K562 (cell line): ENCODE results near the gene AAGAB. TPM values are rescaled to one million over a fixed set of nuclear protein-coding genes. Genes with fewer than 3 reads are reported as not detected.

Experiments
- BMI1 ChIP-seq: fragments of 150-350 bp; IDR thresholded peaks from 2 replicates; pipeline ENCODE4 v1.6.1; 2014; ENCODE audit warnings: low read length
- GABPB2 ChIP-seq: fragments of 250-450 bp; sonication (Bioruptor Pico); conservative IDR thresholded peaks from 2 replicates; pipeline ENCODE4 v1.5.1; 2021; ENCODE audit warnings: mild to moderate bottlenecking
- HIVEP1 ChIP-seq: fragments of 250-450 bp; sonication (Bioruptor Pico); IDR thresholded peaks from 2 replicates; pipeline ENCODE4 v1.4.0; 2020; ENCODE audit warnings: mild to moderate bottlenecking
- MBD1 ChIP-seq: fragments of 250-450 bp; sonication (Bioruptor Pico); IDR thresholded peaks from 2 replicates; pipeline ENCODE4 v1.8.0; 2022; ENCODE audit warnings: inconsistent platforms
- MNT ChIP-seq, 2 experiments: fragments of 450-650 bp; conservative IDR thresholded peaks; 2 replicates each; pipeline ENCODE4 v1.6.1; 2017; ENCODE audit warnings: mild to moderate bottlenecking in 2 of 2, moderate library complexity in 2 of 2
- POLR2AphosphoS2 ChIP-seq: IDR thresholded peaks from 2 replicates; pipeline ENCODE4 v1.6.1; 2012; ENCODE audit warnings: low read length, improper control_type of control experiment
- POLR2AphosphoS5 ChIP-seq: IDR thresholded peaks from 2 replicates; pipeline ENCODE4 v1.6.1; 2011; ENCODE audit warnings: mild to moderate bottlenecking, low read depth, low read length, moderate library complexity; ENCODE audit not compliant: control insufficient read depth, insufficient read depth
- SIN3B ChIP-seq: fragments of 450-650 bp; IDR thresholded peaks from 2 replicates; pipeline ENCODE4 v1.6.1; 2017; ENCODE audit warnings: low read depth, mild to moderate bottlenecking, moderate library complexity
- SREBF2 ChIP-seq: sonication (generic); formaldehyde crosslinking; IDR thresholded peaks from 2 replicates; pipeline ENCODE4 v1.4.0; 2020; ENCODE audit warnings: mild to moderate bottlenecking, missing genetic modification reagents
- TAL1 ChIP-seq: fragments of 450-650 bp; IDR thresholded peaks from 2 replicates; pipeline ENCODE4 v1.6.1; 2016; ENCODE audit warnings: mild to moderate bottlenecking
- TCF7 ChIP-seq: sonication (generic); IDR thresholded peaks from 2 replicates; pipeline ENCODE4 v1.6.1; 2016; ENCODE audit warnings: antibody characterized with exemption, borderline replicate concordance
- VEZF1 ChIP-seq: fragments of 200-800 bp; sonication (Bioruptor generic); IDR thresholded peaks from 2 replicates; pipeline ENCODE4 v1.6.1; 2017; ENCODE audit warnings: missing genetic modification characterization, missing compliant biosample characterization
- ZBTB11 ChIP-seq, 3 experiments: fragments of 200-800 bp in 1 of 3; fragments of 250-450 bp in 1 of 3; fragments of 450-650 bp in 1 of 3; sonication (Bioruptor Pico) in 1 of 3; sonication (Bioruptor generic) in 1 of 3; formaldehyde crosslinking in 1 of 3; IDR thresholded peaks; 2 replicates each; pipeline versions ENCODE4 v1.6.1 to v1.8.0; 2016 to 2022; ENCODE audit warnings: mild to moderate bottlenecking in 2 of 3, missing genetic modification characterization in 2 of 3, missing compliant biosample characterization in 1 of 3, moderate library complexity in 1 of 3
- ZBTB2 ChIP-seq: fragments of 450-650 bp; IDR thresholded peaks from 2 replicates; pipeline ENCODE4 v1.6.1; 2016; ENCODE audit warnings: antibody characterized with exemption
- ZFPM2 ChIP-seq: fragments of 250-450 bp; sonication (Bioruptor Pico); IDR thresholded peaks from 2 replicates; pipeline ENCODE4 v1.5.1; 2022; ENCODE audit warnings: mild to moderate bottlenecking
- ZNF316 ChIP-seq: fragments of 450-650 bp; IDR thresholded peaks from 2 replicates; pipeline ENCODE4 v1.6.1; 2016
- ZNF384 ChIP-seq: IDR thresholded peaks from 2 replicates; pipeline ENCODE4 v1.6.1; 2012; ENCODE audit warnings: low read depth, low read length, improper control_type of control experiment
- ZNF644 ChIP-seq: fragments of 200-800 bp; sonication (Bioruptor generic); IDR thresholded peaks from 2 replicates; pipeline ENCODE4 v1.6.1; 2016; ENCODE audit warnings: low read depth, missing genetic modification characterization, missing compliant biosample characterization
- ZNF766 ChIP-seq: fragments of 200-800 bp; sonication (Bioruptor generic); conservative IDR thresholded peaks from 2 replicates; pipeline ENCODE4 v1.6.1; 2016; ENCODE audit warnings: missing genetic modification characterization, missing compliant biosample characterization
- polyA plus RNA-seq, 8 experiments: library from polyadenylated mRNA; depleted of rRNA in 4 of 8; stranded (reverse) in 5 of 8; unstranded in 3 of 8; fragments of >200 nt; fragmentation: Nextera tagmentation in 2 of 8; fragmentation: Illumina TruSeq in 1 of 8; extraction: Ambion mirVana in 2 of 8; extraction: Trizol in 1 of 8; gene quantifications; 2 replicates each; pipeline versions ENCODE4 v1.2.1 to v1.2.3, GENCODE V29; 2011 to 2014; ENCODE audit warnings: inconsistent platforms in 1 of 8, missing spikeins in 1 of 8
- total RNA-seq, 7 experiments: library from RNA; depleted of rRNA in 6 of 7; stranded (reverse); fragments of >200 nt in 6 of 7; fragmentation: Illumina TruSeq in 2 of 7; extraction: Trizol in 2 of 7; gene quantifications; 2 replicates each; pipeline versions ENCODE4 v1.2.1 to v1.2.3, GENCODE V29; 2011 to 2021; ENCODE audit warnings: low replicate concordance in 1 of 7

The AAGAB gene
- total and polyA plus RNA-seq, 9 of the 15 experiments (the other 6 are each of a cell fraction or from before 2014, with no cell fraction given), result 17.8 to 109 (median 58.3) TPM

- no peak for TF ChIP-seq ZBTB11 (CRISPR knock-in tag; IDR thresholded peaks at IDR 0.05)
- TF ChIP-seq ZBTB2, result no peak
- TF ChIP-seq ZNF384, result peak; percentile 26; the same call in 1 of the 2 replicates
- TF ChIP-seq HIVEP1 (CRISPR knock-in tag), result no peak
- TF ChIP-seq POLR2AphosphoS2, result no peak
- no peak for TF ChIP-seq ZFPM2 (CRISPR knock-in tag)
- TF ChIP-seq TCF7, result no peak
- TF ChIP-seq ZNF316, result no peak
- no peak for TF ChIP-seq GABPB2 (CRISPR knock-in tag)
- peak; percentile 73 to 86 for TF ChIP-seq MNT (conservative IDR thresholded peaks at IDR 0.05)
- no peak for TF ChIP-seq BMI1
- TF ChIP-seq POLR2AphosphoS5, result peak; percentile 26; the same call in 1 of the 2 replicates
- TF ChIP-seq MBD1 (CRISPR knock-in tag), result no peak
- TF ChIP-seq VEZF1, result peak; percentile 31; the same call in 1 of the 2 replicates
- no peak for TF ChIP-seq SREBF2 (CRISPR knock-in tag)
- TF ChIP-seq ZNF644, result no peak; the same call in 1 of the 2 replicates
- TF ChIP-seq TAL1, result peak; percentile 85
- no peak for TF ChIP-seq SIN3B
- TF ChIP-seq ZNF766 (CRISPR knock-in tag), result no peak
Measured at GRCh38 chr15:67178569-67179210, 75.8 kb downstream of the AAGAB start (continued).
